PC-3 (cell line): ENCODE data around the gene TNPO3.

ENCODE experiments used
- CTCF ChIP-seq: fragments of 300-600 bp; sonication (generic); conservative IDR thresholded peaks from 2 replicates; pipeline ENCODE4 v1.5.1; 2017; ENCODE audit warnings: antibody characterized with exemption, low read depth, mild to moderate bottlenecking, low read length
- EZH2 ChIP-seq: fragments of 300-600 bp; sonication (generic); IDR thresholded peaks from one replicate; pipeline ENCODE4 v1.6.1; 2017; ENCODE audit warnings: antibody characterized with exemption, mild to moderate bottlenecking, low read length; ENCODE audit not compliant: unreplicated experiment
- EZH2phosphoT487 ChIP-seq: fragments of 300-600 bp; sonication (generic); IDR thresholded peaks from 2 replicates; pipeline ENCODE4 v1.6.1; 2018; ENCODE audit warnings: mild to moderate bottlenecking, antibody characterized with exemption, low read length, borderline replicate concordance

- TF ChIP-seq CTCF (no peak), EZH2 (no peak), EZH2phosphoT487 (no peak)
Measured at GRCh38 chr7:128920913-128921582, 133.9 kb downstream of the TNPO3 start.
